HG03060 (cell line): ENCODE results near the gene SLC23A2.
A peak's percentile ranks its signal among the peaks of the same experiment; 100 is the strongest.

Experiments
- ATAC-seq: cut with Tn5 transposase; IDR thresholded peaks from one replicate; pipeline ENCODE4 v1.9.1; 2021; ENCODE audit warnings: low read depth, moderate number of reproducible peaks; ENCODE audit not compliant: unreplicated experiment

Gene SLC23A2

GRCh38 chr20:4830696-4831095, 170.6 kb downstream of the SLC23A2 start:
- no peak for ATAC-seq

- ATAC-seq = no peak
Measured at GRCh38 chr20:4830259-4830658, 171.1 kb downstream of the SLC23A2 start.

- no peak for ATAC-seq
Measured at GRCh38 chr20:4829514-4830215, 171.6 kb downstream of the SLC23A2 start.

GRCh38 chr20:4828830-4829513, 172.3 kb downstream of the SLC23A2 start:
- ATAC-seq = no peak

- ATAC-seq = no peak
Measured at GRCh38 chr20:4821590-4821989, 179.7 kb downstream of the SLC23A2 start.

- ATAC-seq = no peak
Measured at GRCh38 chr20:4820806-4821518, 180.3 kb downstream of the SLC23A2 start.

GRCh38 chr20:4819901-4820300, 181.4 kb downstream of the SLC23A2 start:
- ATAC-seq = no peak

GRCh38 chr20:4817230-4817671, 184.1 kb downstream of the SLC23A2 start:
- ATAC-seq = no peak

GRCh38 chr20:4815628-4816027, 185.7 kb downstream of the SLC23A2 start:
- no peak for ATAC-seq

- ATAC-seq = peak; percentile 27
Measured at GRCh38 chr20:4814696-4815252, 186.5 kb downstream of the SLC23A2 start.

GRCh38 chr20:4813863-4814695, 187.2 kb downstream of the SLC23A2 start:
- peak; percentile 34 for ATAC-seq

- ATAC-seq = no peak
Measured at GRCh38 chr20:4813076-4813862, 188.0 kb downstream of the SLC23A2 start.

GRCh38 chr20:4812641-4813075, 188.7 kb downstream of the SLC23A2 start:
- ATAC-seq = no peak

- no peak for ATAC-seq
Measured at GRCh38 chr20:4812216-4812615, 189.1 kb downstream of the SLC23A2 start.

GRCh38 chr20:4811661-4812181, 189.6 kb downstream of the SLC23A2 start:
- no peak for ATAC-seq

- no peak for ATAC-seq
Measured at GRCh38 chr20:4811257-4811656, 190.1 kb downstream of the SLC23A2 start.

- ATAC-seq = no peak
Measured at GRCh38 chr20:4810426-4811019, 190.8 kb downstream of the SLC23A2 start.

- no peak for ATAC-seq
Measured at GRCh38 chr20:4809707-4810106, 191.6 kb downstream of the SLC23A2 start.

- no peak for ATAC-seq
Measured at GRCh38 chr20:4808872-4809271, 192.4 kb downstream of the SLC23A2 start.
